SK-N-SH treated with all-trans-retinoic acid at 6 μM for 48 hours (cell line): ENCODE data around the gene TUB.
A peak's percentile ranks its signal among the peaks of the same experiment; 100 is the strongest.

ENCODE experiments used
- ATAC-seq: fragments of 200-7000 bp; cut with Tn5 transposase; 3 replicates; pipeline ENCODE4 v1.9.1; 2020; ENCODE audit warnings: mild to moderate bottlenecking, moderate library complexity
- BACH2 ChIP-seq: fragments of 250-450 bp; sonication (Bioruptor Pico); IDR thresholded peaks from 2 replicates; pipeline ENCODE4 v1.9.0; 2021; ENCODE audit warnings: mild to moderate bottlenecking, borderline replicate concordance
- CSDC2 ChIP-seq: fragments of 250-450 bp; sonication (Bioruptor Pico); IDR thresholded peaks from 2 replicates; pipeline ENCODE4 v1.5.0; 2020; ENCODE audit warnings: mild to moderate bottlenecking, moderate library complexity
- ESRRG ChIP-seq: fragments of 250-450 bp; sonication (Bioruptor Pico); IDR thresholded peaks from 2 replicates; pipeline ENCODE4 v1.6.1; 2021; ENCODE audit warnings: mild to moderate bottlenecking
- GLIS3 ChIP-seq: fragments of 250-450 bp; sonication (Bioruptor Pico); IDR thresholded peaks from 2 replicates; pipeline ENCODE4 v1.5.0; 2020; ENCODE audit warnings: mild to moderate bottlenecking, moderate library complexity
- ISL1 ChIP-seq: fragments of 250-450 bp; sonication (Bioruptor Pico); IDR thresholded peaks from 2 replicates; pipeline ENCODE4 v2.1.2; 2022; ENCODE audit warnings: mild to moderate bottlenecking, moderate library complexity
- OSR1 ChIP-seq: fragments of 250-450 bp; sonication (Bioruptor Pico); IDR thresholded peaks from 2 replicates; pipeline ENCODE4 v1.8.0; 2022; ENCODE audit warnings: moderate library complexity, mild to moderate bottlenecking, inconsistent platforms
- PPARA ChIP-seq: fragments of 250-450 bp; sonication (Bioruptor Pico); IDR thresholded peaks from 2 replicates; pipeline ENCODE4 v1.5.0; 2020; ENCODE audit warnings: mild to moderate bottlenecking, borderline replicate concordance
- SNAI2 ChIP-seq: fragments of 250-450 bp; sonication (Bioruptor Pico); IDR thresholded peaks from 2 replicates; pipeline ENCODE4 v1.5.0; 2020; ENCODE audit warnings: mild to moderate bottlenecking, moderate library complexity
- TCF4 ChIP-seq: fragments of 250-450 bp; sonication (Bioruptor Pico); IDR thresholded peaks from 2 replicates; pipeline ENCODE4 v1.8.0; 2021; ENCODE audit warnings: mild to moderate bottlenecking, moderate library complexity, borderline replicate concordance
- ZC3H10 ChIP-seq: fragments of 250-450 bp; sonication (Bioruptor Pico); IDR thresholded peaks from 2 replicates; pipeline ENCODE4 v1.5.1; 2021; ENCODE audit warnings: mild to moderate bottlenecking, moderate library complexity
- ZFP3 ChIP-seq: fragments of 250-450 bp; sonication (Bioruptor Pico); IDR thresholded peaks from 2 replicates; pipeline ENCODE4 v1.5.0; 2020; ENCODE audit warnings: mild to moderate bottlenecking, moderate library complexity
- ZFP30 ChIP-seq: fragments of 450-650 bp; formaldehyde crosslinking; IDR thresholded peaks from 2 replicates; pipeline ENCODE4 v1.5.0; 2022; ENCODE audit warnings: mild to moderate bottlenecking, moderate library complexity
- ZNF565 ChIP-seq: fragments of 450-650 bp; formaldehyde crosslinking; conservative IDR thresholded peaks from 2 replicates; pipeline ENCODE4 v1.5.0; 2020; ENCODE audit warnings: low read depth, mild to moderate bottlenecking, moderate library complexity
- TF ChIP-seq, protein P1 (sequence below): fragments of 250-450 bp; sonication (Bioruptor Pico); IDR thresholded peaks from 2 replicates; pipeline ENCODE4 v1.5.1; 2020; ENCODE audit warnings: low read depth, mild to moderate bottlenecking, moderate library complexity
- TF ChIP-seq, protein P2 (sequence below): fragments of 250-450 bp; sonication (Bioruptor Pico); IDR thresholded peaks from 2 replicates; pipeline ENCODE4 v1.8.0; 2020; ENCODE audit warnings: mild to moderate bottlenecking, moderate library complexity, borderline replicate concordance
- TF ChIP-seq, protein P3 (sequence below): fragments of 250-450 bp; sonication (Bioruptor Pico); IDR thresholded peaks from 2 replicates; pipeline ENCODE4 v1.8.0; 2021; ENCODE audit warnings: low read depth, mild to moderate bottlenecking, moderate library complexity, borderline replicate concordance
- TF ChIP-seq, protein P4 (sequence below): fragments of 250-450 bp; sonication (Bioruptor Pico); IDR thresholded peaks from 2 replicates; pipeline ENCODE4 v1.5.0; 2020; ENCODE audit warnings: mild to moderate bottlenecking, moderate library complexity
- TF ChIP-seq, protein P5 (sequence below): fragments of 250-450 bp; sonication (Bioruptor Pico); IDR thresholded peaks from 2 replicates; pipeline ENCODE4 v1.5.1; 2021; ENCODE audit warnings: mild to moderate bottlenecking, moderate library complexity

Gene TUB

DNA sequence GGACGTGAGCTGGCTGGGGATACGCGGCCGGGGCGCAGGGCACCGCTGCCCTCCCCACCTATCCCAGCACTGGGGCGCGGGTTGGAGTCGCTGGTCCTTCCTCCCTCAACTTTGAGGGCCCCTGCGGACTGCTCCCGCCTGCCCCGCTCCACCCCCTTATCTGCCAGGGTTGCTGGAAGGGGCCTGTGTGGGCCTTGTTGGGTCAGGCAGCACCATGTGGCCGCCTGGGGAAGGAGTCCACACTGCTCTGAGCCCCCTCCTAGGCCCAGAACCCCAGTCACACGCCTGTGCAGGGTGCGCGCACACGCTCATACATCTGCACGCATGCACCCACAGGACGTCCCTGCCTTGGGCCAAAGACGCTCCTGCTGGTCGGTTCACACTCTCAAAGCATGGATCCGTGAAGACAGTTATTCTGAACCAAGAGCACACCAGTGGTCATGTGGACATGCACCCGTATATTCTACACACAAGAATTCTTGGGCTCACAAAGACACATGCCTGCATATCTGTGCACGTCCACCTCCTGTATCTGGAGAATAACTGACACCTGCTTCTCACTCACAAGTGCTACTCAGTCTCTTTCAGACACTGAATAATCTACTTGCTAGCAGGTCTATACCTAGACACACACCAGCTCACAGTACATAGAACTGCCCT lies 710 bp downstream of the TUB start:
- TF ChIP-seq, protein P1, sequence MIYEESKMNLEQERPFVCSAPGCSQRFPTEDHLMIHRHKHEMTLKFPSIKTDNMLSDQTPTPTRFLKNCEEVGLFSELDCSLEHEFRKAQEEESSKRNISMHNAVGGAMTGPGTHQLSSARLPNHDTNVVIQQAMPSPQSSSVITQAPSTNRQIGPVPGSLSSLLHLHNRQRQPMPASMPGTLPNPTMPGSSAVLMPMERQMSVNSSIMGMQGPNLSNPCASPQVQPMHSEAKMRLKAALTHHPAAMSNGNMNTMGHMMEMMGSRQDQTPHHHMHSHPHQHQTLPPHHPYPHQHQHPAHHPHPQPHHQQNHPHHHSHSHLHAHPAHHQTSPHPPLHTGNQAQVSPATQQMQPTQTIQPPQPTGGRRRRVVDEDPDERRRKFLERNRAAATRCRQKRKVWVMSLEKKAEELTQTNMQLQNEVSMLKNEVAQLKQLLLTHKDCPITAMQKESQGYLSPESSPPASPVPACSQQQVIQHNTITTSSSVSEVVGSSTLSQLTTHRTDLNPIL (CRISPR knock-in tag): no peak
- TF ChIP-seq GLIS3 (CRISPR knock-in tag) (no peak), ZC3H10 (CRISPR knock-in tag) (no peak), ZNF565 (CRISPR knock-in tag) (no peak), PPARA (CRISPR knock-in tag) (no peak)
- TF ChIP-seq, protein P2, sequence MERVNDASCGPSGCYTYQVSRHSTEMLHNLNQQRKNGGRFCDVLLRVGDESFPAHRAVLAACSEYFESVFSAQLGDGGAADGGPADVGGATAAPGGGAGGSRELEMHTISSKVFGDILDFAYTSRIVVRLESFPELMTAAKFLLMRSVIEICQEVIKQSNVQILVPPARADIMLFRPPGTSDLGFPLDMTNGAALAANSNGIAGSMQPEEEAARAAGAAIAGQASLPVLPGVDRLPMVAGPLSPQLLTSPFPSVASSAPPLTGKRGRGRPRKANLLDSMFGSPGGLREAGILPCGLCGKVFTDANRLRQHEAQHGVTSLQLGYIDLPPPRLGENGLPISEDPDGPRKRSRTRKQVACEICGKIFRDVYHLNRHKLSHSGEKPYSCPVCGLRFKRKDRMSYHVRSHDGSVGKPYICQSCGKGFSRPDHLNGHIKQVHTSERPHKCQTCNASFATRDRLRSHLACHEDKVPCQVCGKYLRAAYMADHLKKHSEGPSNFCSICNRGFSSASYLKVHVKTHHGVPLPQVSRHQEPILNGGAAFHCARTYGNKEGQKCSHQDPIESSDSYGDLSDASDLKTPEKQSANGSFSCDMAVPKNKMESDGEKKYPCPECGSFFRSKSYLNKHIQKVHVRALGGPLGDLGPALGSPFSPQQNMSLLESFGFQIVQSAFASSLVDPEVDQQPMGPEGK (CRISPR knock-in tag): no peak
- TF ChIP-seq, protein P3, sequence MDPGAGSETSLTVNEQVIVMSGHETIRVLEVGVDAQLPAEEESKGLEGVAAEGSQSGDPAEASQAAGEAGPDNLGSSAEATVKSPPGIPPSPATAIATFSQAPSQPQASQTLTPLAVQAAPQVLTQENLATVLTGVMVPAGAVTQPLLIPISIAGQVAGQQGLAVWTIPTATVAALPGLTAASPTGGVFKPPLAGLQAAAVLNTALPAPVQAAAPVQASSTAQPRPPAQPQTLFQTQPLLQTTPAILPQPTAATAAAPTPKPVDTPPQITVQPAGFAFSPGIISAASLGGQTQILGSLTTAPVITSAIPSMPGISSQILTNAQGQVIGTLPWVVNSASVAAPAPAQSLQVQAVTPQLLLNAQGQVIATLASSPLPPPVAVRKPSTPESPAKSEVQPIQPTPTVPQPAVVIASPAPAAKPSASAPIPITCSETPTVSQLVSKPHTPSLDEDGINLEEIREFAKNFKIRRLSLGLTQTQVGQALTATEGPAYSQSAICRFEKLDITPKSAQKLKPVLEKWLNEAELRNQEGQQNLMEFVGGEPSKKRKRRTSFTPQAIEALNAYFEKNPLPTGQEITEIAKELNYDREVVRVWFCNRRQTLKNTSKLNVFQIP (CRISPR knock-in tag): no peak
- TF ChIP-seq, protein P4, sequence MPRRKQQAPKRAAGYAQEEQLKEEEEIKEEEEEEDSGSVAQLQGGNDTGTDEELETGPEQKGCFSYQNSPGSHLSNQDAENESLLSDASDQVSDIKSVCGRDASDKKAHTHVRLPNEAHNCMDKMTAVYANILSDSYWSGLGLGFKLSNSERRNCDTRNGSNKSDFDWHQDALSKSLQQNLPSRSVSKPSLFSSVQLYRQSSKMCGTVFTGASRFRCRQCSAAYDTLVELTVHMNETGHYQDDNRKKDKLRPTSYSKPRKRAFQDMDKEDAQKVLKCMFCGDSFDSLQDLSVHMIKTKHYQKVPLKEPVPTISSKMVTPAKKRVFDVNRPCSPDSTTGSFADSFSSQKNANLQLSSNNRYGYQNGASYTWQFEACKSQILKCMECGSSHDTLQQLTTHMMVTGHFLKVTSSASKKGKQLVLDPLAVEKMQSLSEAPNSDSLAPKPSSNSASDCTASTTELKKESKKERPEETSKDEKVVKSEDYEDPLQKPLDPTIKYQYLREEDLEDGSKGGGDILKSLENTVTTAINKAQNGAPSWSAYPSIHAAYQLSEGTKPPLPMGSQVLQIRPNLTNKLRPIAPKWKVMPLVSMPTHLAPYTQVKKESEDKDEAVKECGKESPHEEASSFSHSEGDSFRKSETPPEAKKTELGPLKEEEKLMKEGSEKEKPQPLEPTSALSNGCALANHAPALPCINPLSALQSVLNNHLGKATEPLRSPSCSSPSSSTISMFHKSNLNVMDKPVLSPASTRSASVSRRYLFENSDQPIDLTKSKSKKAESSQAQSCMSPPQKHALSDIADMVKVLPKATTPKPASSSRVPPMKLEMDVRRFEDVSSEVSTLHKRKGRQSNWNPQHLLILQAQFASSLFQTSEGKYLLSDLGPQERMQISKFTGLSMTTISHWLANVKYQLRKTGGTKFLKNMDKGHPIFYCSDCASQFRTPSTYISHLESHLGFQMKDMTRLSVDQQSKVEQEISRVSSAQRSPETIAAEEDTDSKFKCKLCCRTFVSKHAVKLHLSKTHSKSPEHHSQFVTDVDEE (CRISPR knock-in tag): no peak
- ATAC-seq: peak; percentile 16

DNA sequence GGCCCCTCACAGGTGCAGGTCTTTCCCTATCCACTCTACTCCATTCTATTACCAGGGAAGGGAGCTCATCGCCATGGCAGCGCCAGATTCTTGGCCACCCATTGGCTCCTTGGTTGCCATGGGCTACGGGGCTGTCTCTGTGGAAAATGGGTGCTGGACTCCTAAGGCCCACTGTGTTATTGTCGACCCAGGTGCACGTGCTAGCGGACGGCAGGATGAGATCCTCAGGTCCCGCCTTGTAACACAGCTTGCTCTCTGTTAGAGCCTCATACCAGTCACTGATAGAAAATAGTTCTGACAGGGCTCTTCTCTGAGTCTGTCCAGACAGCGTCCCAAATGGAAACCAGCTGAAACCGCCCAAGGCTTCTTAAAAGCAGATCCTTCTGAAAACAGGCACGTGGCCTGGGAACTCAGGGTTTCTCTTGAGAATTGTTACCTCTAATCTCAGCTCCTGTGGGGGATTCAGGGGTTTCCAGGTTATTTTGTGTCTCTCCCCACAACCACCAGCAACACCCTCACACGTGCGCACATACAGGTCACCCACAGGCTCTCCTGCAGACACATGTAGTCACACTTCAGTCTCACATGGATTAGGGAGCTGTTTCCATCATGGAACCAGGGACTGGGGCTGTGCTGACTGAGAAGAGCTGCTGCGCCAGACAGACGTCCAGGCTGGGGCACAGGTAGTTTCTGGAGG lies 1.5 kb downstream of the TUB start:
- peak; percentile 51; the same call in 1 of the 2 replicates for TF ChIP-seq SNAI2 (CRISPR knock-in tag)
- TF ChIP-seq ZFP3: no peak
- TF ChIP-seq ISL1 (CRISPR knock-in tag): peak; percentile 21; the same call in 1 of the 2 replicates
- no peak for TF ChIP-seq OSR1 (CRISPR knock-in tag)
- TF ChIP-seq ZNF565 (CRISPR knock-in tag): no peak
- TF ChIP-seq, protein P5, sequence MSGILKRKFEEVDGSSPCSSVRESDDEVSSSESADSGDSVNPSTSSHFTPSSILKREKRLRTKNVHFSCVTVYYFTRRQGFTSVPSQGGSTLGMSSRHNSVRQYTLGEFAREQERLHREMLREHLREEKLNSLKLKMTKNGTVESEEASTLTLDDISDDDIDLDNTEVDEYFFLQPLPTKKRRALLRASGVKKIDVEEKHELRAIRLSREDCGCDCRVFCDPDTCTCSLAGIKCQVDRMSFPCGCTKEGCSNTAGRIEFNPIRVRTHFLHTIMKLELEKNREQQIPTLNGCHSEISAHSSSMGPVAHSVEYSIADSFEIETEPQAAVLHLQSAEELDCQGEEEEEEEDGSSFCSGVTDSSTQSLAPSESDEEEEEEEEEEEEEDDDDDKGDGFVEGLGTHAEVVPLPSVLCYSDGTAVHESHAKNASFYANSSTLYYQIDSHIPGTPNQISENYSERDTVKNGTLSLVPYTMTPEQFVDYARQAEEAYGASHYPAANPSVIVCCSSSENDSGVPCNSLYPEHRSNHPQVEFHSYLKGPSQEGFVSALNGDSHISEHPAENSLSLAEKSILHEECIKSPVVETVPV: no peak
- TF ChIP-seq, protein P1 (CRISPR knock-in tag): no peak
- TF ChIP-seq ZC3H10 (CRISPR knock-in tag): no peak
- peak; percentile 75; the same call in 1 of the 2 replicates for TF ChIP-seq TCF4 (CRISPR knock-in tag)
- no peak for TF ChIP-seq ZFP30 (CRISPR knock-in tag)
- TF ChIP-seq, all 23 proteins: peak for 3
- ATAC-seq: peak; percentile 71

DNA sequence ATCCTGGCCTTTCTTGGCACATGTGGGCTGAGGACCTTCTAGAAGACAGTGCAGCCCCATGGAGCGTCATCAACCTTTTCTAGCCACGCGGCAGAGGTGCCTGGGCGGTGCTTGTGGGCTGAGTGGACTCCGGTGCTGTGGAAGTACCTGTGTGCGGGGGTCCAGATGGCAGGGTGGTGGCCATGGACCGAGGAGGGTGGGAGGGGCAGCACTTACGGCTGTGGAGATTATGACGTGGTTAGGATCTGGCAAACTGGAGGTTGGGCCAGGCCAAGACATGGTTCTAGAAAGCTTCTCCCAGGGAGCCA lies 2.0 kb downstream of the TUB start:
- no peak for ATAC-seq
- TF ChIP-seq CSDC2 (CRISPR knock-in tag): no peak
- TF ChIP-seq, protein P3 (CRISPR knock-in tag): no peak
- TF ChIP-seq BACH2: no peak
- no peak for TF ChIP-seq SNAI2 (CRISPR knock-in tag)
- no peak for TF ChIP-seq ZC3H10 (CRISPR knock-in tag)
- no peak for TF ChIP-seq ESRRG
- TF ChIP-seq TCF4 (CRISPR knock-in tag): no peak
